Neuronal stem cell (in vitro differentiated cells): ENCODE measurements around the gene CST7. TPM values are rescaled to one million over a fixed set of nuclear protein-coding genes. Genes with fewer than 3 reads are reported as not detected.

ENCODE experiments used
- DNase-seq: peaks from one replicate; pipeline ENCODE4 v3.0.0-alpha.2; 2013; ENCODE audit warnings: low spot score
- H2AFZ ChIP-seq: one replicate; pipeline ENCODE4 v1.6.1; 2013; ENCODE audit warnings: mild to moderate bottlenecking, low read length, inconsistent platforms
- H2AK5ac ChIP-seq: 2 replicates; pipeline ENCODE4 v1.6.1; 2013; ENCODE audit warnings: low read depth, mild to moderate bottlenecking, inconsistent platforms, low read length, moderate library complexity, mixed read lengths
- H2BK120ac ChIP-seq: 2 replicates; pipeline ENCODE4 v1.6.1; 2013; ENCODE audit warnings: low read depth, mild to moderate bottlenecking, inconsistent platforms, low read length, moderate library complexity, mixed read lengths
- H2BK12ac ChIP-seq: one replicate; pipeline ENCODE4 v1.6.1; 2013; ENCODE audit warnings: low read length, inconsistent platforms
- H2BK15ac ChIP-seq: 2 replicates; pipeline ENCODE4 v1.6.1; 2013; ENCODE audit warnings: mild to moderate bottlenecking, low read length, inconsistent platforms, mixed read lengths
- H2BK5ac ChIP-seq: one replicate; pipeline ENCODE4 v1.6.1; 2013; ENCODE audit warnings: inconsistent platforms, mild to moderate bottlenecking, low read length, moderate library complexity
- H3K14ac ChIP-seq: one replicate; pipeline ENCODE4 v1.6.1; 2013; ENCODE audit warnings: low read length, inconsistent platforms
- H3K18ac ChIP-seq: 2 replicates; pipeline ENCODE4 v1.6.1; 2013; ENCODE audit warnings: low read length, inconsistent platforms
- H3K23ac ChIP-seq: 2 replicates; pipeline ENCODE4 v1.6.1; 2013; ENCODE audit warnings: low read depth, mild to moderate bottlenecking, mixed read lengths, low read length, inconsistent platforms; ENCODE audit not compliant: poor library complexity
- H3K27ac ChIP-seq: replicated peaks from 3 replicates; pipeline ENCODE4 v1.5.1; 2013; ENCODE audit warnings: low read length, inconsistent platforms
- H3K27me3 ChIP-seq, 3 experiments: 2 replicates each; pipeline ENCODE4 v1.6.1; 2013; ENCODE audit warnings: low read length in 3 of 3, mild to moderate bottlenecking in 2 of 3, inconsistent platforms in 1 of 3, low read depth in 1 of 3, mixed read lengths in 1 of 3, moderate library complexity in 1 of 3; ENCODE audit not compliant: control insufficient read depth in 3 of 3, insufficient read depth in 3 of 3
- H3K36me3 ChIP-seq, 2 donors: replicated peaks in 1 of 2; 2 replicates each; pipeline ENCODE4 v1.6.1; 2013; ENCODE audit warnings: low read length in 2 of 2; ENCODE audit not compliant: control insufficient read depth in 2 of 2, insufficient read depth in 2 of 2
- H3K4ac ChIP-seq: 2 replicates; pipeline ENCODE4 v1.6.1; 2013; ENCODE audit warnings: inconsistent platforms, mild to moderate bottlenecking, low read length, moderate library complexity
- H3K4me1 ChIP-seq, 2 donors: 1 replicate in 1 of 2; 2 replicates in 1 of 2; pipeline ENCODE4 v1.6.1; 2013; ENCODE audit warnings: low read length in 2 of 2, low read depth in 1 of 2; ENCODE audit not compliant: control insufficient read depth in 2 of 2, insufficient read depth in 1 of 2
- H3K4me2 ChIP-seq: one replicate; pipeline ENCODE4 v1.6.1; 2013; ENCODE audit warnings: mild to moderate bottlenecking, low read length, inconsistent platforms; ENCODE audit not compliant: insufficient read depth, poor library complexity, severe bottlenecking
- H3K4me3 ChIP-seq, 2 donors: 2 replicates each; pipeline ENCODE4 v1.5.1; 2013; ENCODE audit warnings: low read length in 2 of 2, mild to moderate bottlenecking in 2 of 2, inconsistent platforms in 1 of 2, moderate library complexity in 1 of 2
- H3K79me1 ChIP-seq: one replicate; pipeline ENCODE4 v1.6.1; 2013; ENCODE audit warnings: low read depth, mild to moderate bottlenecking, inconsistent platforms, low read length, moderate library complexity
- H3K9ac ChIP-seq: one replicate; pipeline ENCODE4 v1.6.1; 2013; ENCODE audit warnings: mild to moderate bottlenecking, low read depth, low read length, inconsistent platforms; ENCODE audit not compliant: poor library complexity
- H3K9me3 ChIP-seq, 2 donors: replicated peaks in 1 of 2; 2 replicates each; pipeline versions ENCODE3 to v1.6.1; 2013; ENCODE audit warnings: low read length in 2 of 2, mild to moderate bottlenecking in 2 of 2, inconsistent platforms in 1 of 2, low read depth in 1 of 2, mixed read lengths in 1 of 2, moderate library complexity in 1 of 2; ENCODE audit not compliant: control insufficient read depth in 2 of 2, insufficient read depth in 1 of 2
- H4K8ac ChIP-seq: one replicate; pipeline ENCODE4 v1.6.1; 2013; ENCODE audit warnings: low read depth, mild to moderate bottlenecking, inconsistent platforms, low read length, moderate library complexity
- H4K91ac ChIP-seq: one replicate; pipeline ENCODE4 v1.6.1; 2013; ENCODE audit warnings: low read length, low read depth, mild to moderate bottlenecking, inconsistent platforms; ENCODE audit not compliant: poor library complexity
- WGBS, 2 donors: extraction: QIAGEN DNeasy Blood & Tissue Kit; methylation state at CpG; one replicate each; pipeline ENCODE4 v1.1.7; 2013; ENCODE audit warnings: missing lambda C conversion rate in 2 of 2, mixed read lengths in 1 of 2; ENCODE audit not compliant: insufficient read length in 2 of 2, insufficient replicate concordance in 1 of 2; ENCODE audit errors: extremely low coverage in 2 of 2; 5-methylcytosine and 5-hydroxymethylcytosine counted together
- polyA plus RNA-seq, 2 experiments: library from polyadenylated mRNA; stranded (reverse); fragments of 200-250 nt; gene quantifications; one replicate each; pipeline ENCODE4 v1.2.3, GENCODE V29; 2013

Gene CST7, protein sequence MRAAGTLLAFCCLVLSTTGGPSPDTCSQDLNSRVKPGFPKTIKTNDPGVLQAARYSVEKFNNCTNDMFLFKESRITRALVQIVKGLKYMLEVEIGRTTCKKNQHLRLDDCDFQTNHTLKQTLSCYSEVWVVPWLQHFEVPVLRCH
- not detected for polyA plus RNA-seq (2013, experiment 1 of 2)
- polyA plus RNA-seq (2013, experiment 2 of 2) = not detected

- H3K36me3 ChIP-seq = no peaks in the 10 kb centered on the region
- no peak within 1 kb of the TSS for H3K27ac ChIP-seq
- H2BK12ac ChIP-seq = peak within 1 kb of the TSS; percentile 58
- no peak within 1 kb of the TSS for H3K4ac ChIP-seq
- no peak for DNase-seq
- no peak within 1 kb of the TSS for H4K8ac ChIP-seq
- WGBS, 2 donors = no CpG with 5 or more reads among the region's 20 CpGs
- peaks cover 0 to 2% of the 10 kb centered on the region in 2 donors for H3K4me1 ChIP-seq
- H4K91ac ChIP-seq = no peak within 1 kb of the TSS
- H3K9me3 ChIP-seq = no peaks in the 10 kb centered on the region
- H2BK120ac ChIP-seq = no peak within 1 kb of the TSS
- H2AFZ ChIP-seq = no peak within 1 kb of the TSS
- H3K18ac ChIP-seq = peak within 1 kb of the TSS; percentile 76
- peak within 1 kb of the TSS; percentile 46 for H2AK5ac ChIP-seq
- H3K27me3 ChIP-seq = no peaks in the 10 kb centered on the region
- peak within 1 kb of the TSS; percentile 66 for H2BK5ac ChIP-seq
- H3K4me3 ChIP-seq = no peak within 1 kb of the TSS
- peak within 1 kb of the TSS; percentile 17 for H2BK15ac ChIP-seq
- H3K23ac ChIP-seq = no peak within 1 kb of the TSS
- H3K9ac ChIP-seq = no peak within 1 kb of the TSS
- H3K14ac ChIP-seq = no peak within 1 kb of the TSS
- no peaks in the 10 kb centered on the region for H3K79me1 ChIP-seq
- no peak within 1 kb of the TSS for H3K4me2 ChIP-seq
Measured at GRCh38 chr20:24948939-24949679, at the start of gene CST7. Gene CST7, plus strand, starts transcription at chr20:24949269. Its CDS starts 237 bp downstream, at chr20:24949506.

- Histone ChIP-seq H3K4me3 (no peak overlapping the region), H3K23ac (no peak overlapping the region), H4K91ac (no peak overlapping the region), H3K27me3 (no peaks in the 10 kb centered on the region), H3K4me2 (no peak overlapping the region), H2BK12ac (no peak overlapping the region), H2BK120ac (no peak overlapping the region), H3K9ac (no peak overlapping the region), H2BK5ac (no peak overlapping the region), H4K8ac (no peak overlapping the region), H3K9me3 (peaks cover 0 to 4% of the 10 kb centered on the region in 2 donors), H3K79me1 (no peaks in the 10 kb centered on the region), H3K14ac (no peak overlapping the region), H3K36me3 (no peaks in the 10 kb centered on the region), H3K18ac (no peak overlapping the region), H3K27ac (no peak overlapping the region), H2BK15ac (no peak overlapping the region), H3K4me1 (no peaks in the 10 kb centered on the region), H2AFZ (no peak overlapping the region), H2AK5ac (no peak overlapping the region), H3K4ac (no peak overlapping the region)
- no peak for DNase-seq
- no CpG with 5 or more reads among the region's 1 CpG for WGBS, 2 donors
Measured at GRCh38 chr20:24906806-24907205, 42.3 kb upstream of the CST7 start.

GRCh38 chr20:24908642-24909041, 40.4 kb upstream of the CST7 start:
- no peak overlapping the region for H2AFZ ChIP-seq
- H3K79me1 ChIP-seq = no peaks in the 10 kb centered on the region
- no peak overlapping the region for H4K91ac ChIP-seq
- no peak overlapping the region for H2BK15ac ChIP-seq
- no CpG with 5 or more reads among the region's 1 CpG for WGBS, 2 donors
- no peak overlapping the region for H3K18ac ChIP-seq
- no peak overlapping the region for H2AK5ac ChIP-seq
- H3K14ac ChIP-seq = no peak overlapping the region
- H3K27me3 ChIP-seq = no peaks in the 10 kb centered on the region
- H2BK12ac ChIP-seq = no peak overlapping the region
- no peak for DNase-seq
- no peaks in the 10 kb centered on the region for H3K36me3 ChIP-seq
- H2BK5ac ChIP-seq = no peak overlapping the region
- H3K4me2 ChIP-seq = no peak overlapping the region
- no peak overlapping the region for H2BK120ac ChIP-seq
- H3K9ac ChIP-seq = no peak overlapping the region
- H3K9me3 ChIP-seq = peaks cover 0 to 4% of the 10 kb centered on the region in 2 donors
- H3K4me3 ChIP-seq = no peak overlapping the region
- H3K27ac ChIP-seq = no peak overlapping the region
- no peak overlapping the region for H3K4ac ChIP-seq
- H3K4me1 ChIP-seq = no peaks in the 10 kb centered on the region
- H4K8ac ChIP-seq = no peak overlapping the region
- H3K23ac ChIP-seq = no peak overlapping the region

- H2AFZ ChIP-seq = no peak overlapping the region
Measured at GRCh38 chr20:24909086-24909780, 39.8 kb upstream of the CST7 start.

More at GRCh38 chr20:24909086-24909780, 39.8 kb upstream of the CST7 start:
- H3K23ac ChIP-seq = no peak overlapping the region
- no peak overlapping the region for H3K27ac ChIP-seq
- no peak overlapping the region for H3K4me3 ChIP-seq
- H3K14ac ChIP-seq = no peak overlapping the region
- no peak for DNase-seq
- H3K9me3 ChIP-seq = peaks cover 0 to 4% of the 10 kb centered on the region in 2 donors
- no peak overlapping the region for H3K4me2 ChIP-seq
- H3K4ac ChIP-seq = no peak overlapping the region
- H4K91ac ChIP-seq = no peak overlapping the region
- no peaks in the 10 kb centered on the region for H3K79me1 ChIP-seq
- no peak overlapping the region for H2BK5ac ChIP-seq
- no peak overlapping the region for H3K18ac ChIP-seq
- no CpG with 5 or more reads among the region's 9 CpGs for WGBS, 2 donors
- no peak overlapping the region for H2AK5ac ChIP-seq
- H2BK12ac ChIP-seq = no peak overlapping the region
- H2BK120ac ChIP-seq = no peak overlapping the region
- H3K9ac ChIP-seq = no peak overlapping the region
- no peaks in the 10 kb centered on the region for H3K36me3 ChIP-seq
- H3K4me1 ChIP-seq = no peaks in the 10 kb centered on the region
- no peaks in the 10 kb centered on the region for H3K27me3 ChIP-seq
- no peak overlapping the region for H2BK15ac ChIP-seq
- H4K8ac ChIP-seq = no peak overlapping the region
